RKO (cell line): ENCODE measurements around the gene TIPIN.
"Not testable (repeated sequence)": the region's sequence is repeated elsewhere in the genome, so short reads cannot be mapped to it uniquely, and the experiment has no call there.

ENCODE experiments used
- DNase-seq: peaks from one replicate; pipeline ENCODE4 v3.0.0-alpha.2; 2016; ENCODE audit warnings: low spot score

Gene TIPIN

GRCh38 chr15:66356359-66357236 lies at the start of gene TIPIN:
Gene TIPIN (minus strand): TSS chr15:66356685. CDS start chr15:66352947, 3,738 bp downstream.
- DNase-seq: peak; percentile 95

- DNase-seq: no peak
These were observed 49.1 kb upstream of the TIPIN start for GRCh38 chr15:66405615-66406014.

DNA sequence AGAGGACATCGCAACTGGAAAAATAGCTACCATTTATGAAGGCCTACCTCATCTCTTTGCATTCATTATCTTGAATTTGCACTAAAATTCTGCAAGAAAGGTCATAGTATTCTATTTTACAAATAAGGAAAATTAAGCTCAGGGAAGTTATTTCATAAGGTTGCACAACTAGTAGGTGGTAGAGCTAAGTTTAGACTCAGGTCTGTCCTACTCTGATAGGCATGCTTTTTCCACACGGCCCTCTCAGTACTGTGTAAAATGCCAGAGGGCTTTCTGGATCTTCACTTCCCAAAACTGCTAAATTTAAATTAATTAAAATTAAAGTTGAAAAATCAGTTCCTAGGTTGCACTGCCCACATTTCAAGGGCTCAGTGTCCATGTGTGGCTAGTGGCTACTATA lies 48.5 kb upstream of the TIPIN start:
- no peak for DNase-seq

DNA sequence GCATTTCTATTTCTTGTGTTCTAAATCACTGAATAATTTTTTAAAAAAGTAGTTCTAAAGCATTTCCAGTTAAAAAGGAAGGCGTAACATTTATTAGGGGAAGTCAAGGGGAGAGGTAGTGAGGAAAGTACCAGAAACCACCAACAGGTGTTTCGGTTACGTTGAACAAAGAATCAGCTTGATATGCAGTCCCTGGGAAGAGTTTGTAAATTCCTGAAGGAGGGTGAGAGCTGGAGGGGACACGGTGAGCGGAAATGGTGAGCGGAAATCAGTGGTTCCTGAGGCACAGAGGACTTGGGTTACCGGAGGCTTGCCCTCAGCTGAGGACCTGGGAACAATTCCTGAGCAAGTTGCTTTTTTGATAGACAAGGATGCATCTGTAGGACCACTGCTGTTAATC lies 48.0 kb upstream of the TIPIN start:
- DNase-seq: no peak

DNA sequence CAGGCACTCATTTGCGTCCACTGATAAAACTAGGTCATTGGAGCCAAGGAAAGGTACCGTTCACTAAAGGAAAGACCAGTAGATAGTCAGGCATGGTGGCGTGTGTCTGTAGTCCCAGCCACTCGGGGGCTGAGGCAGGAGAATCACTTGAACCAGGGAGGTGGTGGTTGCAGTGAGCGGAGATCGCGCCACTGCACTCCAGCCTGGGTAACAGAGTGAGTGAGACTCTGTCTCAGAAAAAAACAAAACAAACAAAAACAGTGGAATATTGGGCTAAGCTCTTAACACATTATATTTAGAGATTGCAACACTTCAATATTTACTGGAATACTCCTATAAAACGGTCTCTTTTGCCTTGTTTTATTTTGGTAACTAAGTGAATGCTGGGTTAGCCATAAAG lies 47.6 kb upstream of the TIPIN start:
- DNase-seq: no peak

GRCh38 chr15:66403323-66403722 lies 46.8 kb upstream of the TIPIN start:
- no peak for DNase-seq

- DNase-seq: no peak
These were observed 46.3 kb upstream of the TIPIN start for GRCh38 chr15:66402761-66403284.

GRCh38 chr15:66401130-66402021 lies 44.9 kb upstream of the TIPIN start:
- DNase-seq: no peak

GRCh38 chr15:66400351-66400774 lies 43.9 kb upstream of the TIPIN start:
- no peak for DNase-seq

DNA sequence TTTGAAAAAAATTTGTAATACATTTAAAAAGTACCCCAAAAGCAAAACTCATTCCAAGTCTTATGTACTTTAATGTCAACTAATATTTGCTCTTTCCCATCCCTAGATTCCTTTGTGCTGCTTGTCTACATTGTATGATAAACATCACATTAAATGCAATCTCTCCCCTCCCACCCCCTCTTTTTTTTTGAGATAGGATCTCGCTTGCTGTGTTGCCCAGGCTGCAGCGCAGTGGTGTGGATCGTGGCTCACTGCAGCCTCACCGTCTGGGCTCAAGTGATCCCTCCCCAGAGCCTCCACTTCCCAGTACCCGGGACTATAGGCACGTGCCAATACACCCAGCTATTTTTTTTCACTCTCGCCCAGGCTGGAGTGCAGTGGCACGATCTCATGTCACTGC lies 42.8 kb upstream of the TIPIN start:
- no peak for DNase-seq

DNA sequence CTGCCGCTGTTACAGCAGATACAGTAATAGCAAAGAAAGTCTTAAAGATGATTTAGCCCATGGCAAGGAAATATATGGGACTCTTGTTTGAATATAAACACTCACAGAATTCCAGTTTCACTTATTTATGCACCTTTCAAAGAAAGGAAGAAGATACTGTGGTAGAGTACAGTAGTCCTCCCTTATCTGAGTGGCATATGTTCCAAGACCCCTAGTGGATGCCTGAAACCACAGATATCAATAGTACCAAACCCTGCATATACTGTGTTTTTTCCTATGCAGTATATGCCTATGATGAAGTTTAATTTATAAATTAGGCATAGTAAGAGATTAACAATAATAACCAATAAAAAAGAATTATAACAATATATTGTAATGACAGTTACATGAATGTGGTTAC lies 38.4 kb upstream of the TIPIN start:
- DNase-seq: no peak

GRCh38 chr15:66394472-66394871 lies 38.0 kb upstream of the TIPIN start:
- DNase-seq: no peak

GRCh38 chr15:66393037-66393436 lies 36.6 kb upstream of the TIPIN start:
- DNase-seq: not testable (repeated sequence)

GRCh38 chr15:66390678-66391077 lies 34.2 kb upstream of the TIPIN start:
- no peak for DNase-seq

DNA sequence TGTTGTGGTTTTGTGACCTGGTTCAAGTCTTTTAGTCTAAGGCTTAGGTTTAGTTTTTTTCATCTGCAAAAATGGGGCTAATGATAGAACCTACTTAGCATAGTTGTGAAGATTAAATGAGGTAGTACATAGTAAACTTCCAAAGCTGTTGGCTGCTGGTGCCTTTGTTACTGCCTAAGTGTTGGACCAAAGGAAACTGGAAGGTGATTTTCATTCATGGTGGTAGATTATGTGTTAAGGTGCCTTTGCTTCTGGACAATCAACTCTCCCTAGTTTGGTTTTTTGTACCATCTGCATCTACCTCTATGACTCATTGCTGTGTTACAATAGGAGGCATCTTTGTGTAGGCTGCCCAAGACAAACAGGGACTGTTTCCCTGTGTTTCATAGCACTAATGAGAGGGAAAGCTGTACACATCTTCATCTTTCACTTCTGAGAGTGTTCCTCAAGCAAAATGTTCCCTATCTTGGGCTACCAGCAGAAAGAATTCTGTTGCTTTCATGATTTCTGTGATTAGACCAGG lies 33.4 kb upstream of the TIPIN start:
- DNase-seq: no peak

GRCh38 chr15:66389098-66389858 lies 32.8 kb upstream of the TIPIN start:
- DNase-seq: no peak

GRCh38 chr15:66388576-66388975 lies 32.1 kb upstream of the TIPIN start:
- DNase-seq: no peak

- no peak for DNase-seq
These were observed 31.5 kb upstream of the TIPIN start for GRCh38 chr15:66388043-66388363.

DNA sequence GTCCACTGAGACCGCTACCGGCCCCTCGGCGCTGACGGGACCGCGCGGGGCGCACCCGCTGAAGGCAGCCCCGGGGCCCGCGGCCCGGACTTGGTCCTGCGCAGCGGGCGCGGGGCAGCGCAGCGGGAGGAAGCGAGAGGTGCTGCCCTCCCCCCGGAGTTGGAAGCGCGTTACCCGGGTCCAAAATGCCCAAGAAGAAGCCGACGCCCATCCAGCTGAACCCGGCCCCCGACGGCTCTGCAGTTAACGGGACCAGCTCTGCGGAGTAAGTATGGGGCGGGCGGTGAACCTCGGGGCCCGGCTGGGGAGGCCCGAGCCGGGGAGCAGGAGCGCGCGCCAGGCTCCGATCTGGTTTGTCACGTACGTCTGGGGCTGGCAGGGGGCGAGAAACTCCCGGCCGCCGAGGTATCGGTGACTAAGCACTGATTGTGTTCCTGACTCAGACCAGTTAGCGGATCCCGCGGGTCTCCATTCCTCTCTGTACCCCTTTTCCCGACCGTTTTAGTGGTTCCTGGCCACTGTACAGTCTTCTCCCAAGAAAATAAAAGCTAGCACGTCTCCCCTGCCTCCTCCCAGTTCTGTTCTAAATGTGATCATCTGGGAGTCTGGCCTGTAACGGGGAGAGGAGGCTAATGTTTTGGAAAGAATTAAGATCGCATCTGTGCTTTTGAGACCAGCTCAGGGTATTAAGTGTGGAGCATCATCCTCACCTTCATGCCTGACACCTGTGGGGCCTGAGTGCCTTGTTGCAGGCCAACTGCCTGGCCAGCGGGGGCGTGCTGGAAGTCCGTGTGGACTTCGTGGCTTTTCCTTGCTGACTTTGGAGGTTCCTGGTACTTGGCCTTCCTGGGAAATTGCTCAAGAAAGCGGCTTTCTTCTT lies 30.9 kb upstream of the TIPIN start:
- DNase-seq: peak; percentile 88

DNA sequence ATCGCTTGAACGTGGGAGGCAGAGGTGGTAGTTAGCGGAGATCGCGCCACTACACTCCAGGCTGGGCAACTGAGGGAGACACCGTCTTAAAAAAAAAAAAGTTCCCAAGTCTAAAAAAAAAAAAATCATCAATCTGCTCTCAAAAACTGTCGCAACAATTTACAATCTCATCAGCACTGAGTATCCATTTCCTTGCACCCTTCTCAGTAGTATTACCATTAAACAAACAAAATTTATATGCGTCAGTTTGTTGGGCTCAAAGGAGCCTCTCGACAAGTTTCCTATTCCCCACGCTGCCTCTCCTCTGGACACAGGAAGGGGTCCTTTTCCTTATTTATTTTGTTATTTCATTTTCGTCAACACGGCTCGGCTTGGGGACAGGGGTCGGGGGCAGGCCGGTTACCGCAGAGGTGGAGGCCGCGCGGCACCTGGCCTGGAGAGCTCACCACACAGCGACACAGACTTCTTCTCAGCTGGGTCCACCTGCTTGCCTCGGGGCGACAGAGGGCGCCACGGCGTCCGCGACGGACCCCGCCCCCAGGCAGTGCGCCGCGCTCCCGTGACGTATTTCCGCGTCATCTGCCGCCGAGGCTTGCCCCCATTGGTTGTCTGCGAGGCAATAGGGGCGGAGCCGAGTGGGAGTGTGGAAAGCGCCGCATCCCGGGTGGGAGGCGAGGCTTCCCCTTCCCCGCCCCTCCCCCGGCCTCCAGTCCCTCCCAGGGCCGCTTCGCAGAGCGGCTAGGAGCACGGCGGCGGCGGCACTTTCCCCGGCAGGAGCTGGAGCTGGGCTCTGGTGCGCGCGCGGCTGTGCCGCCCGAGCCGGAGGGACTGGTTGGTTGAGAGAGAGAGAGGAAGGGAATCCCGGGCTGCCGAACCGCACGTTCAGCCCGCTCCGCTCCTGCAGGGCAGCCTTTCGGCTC lies 30.0 kb upstream of the TIPIN start, which contains the start of gene MAP2K1:
Gene MAP2K1 (plus strand): TSS at position 709 of the 920 bp plus-strand sequence. CDS start 436 bp downstream, outside the sequence.
- DNase-seq: peak; percentile 96
